GM18508 (cell line): ENCODE measurements around the gene MVB12B.
"Not testable (repeated sequence)": the region's sequence is repeated elsewhere in the genome, so short reads cannot be mapped to it uniquely, and the experiment has no call there.

Experiments used
- ATAC-seq: cut with Tn5 transposase; IDR thresholded peaks from one replicate; pipeline ENCODE4 v1.9.1; 2021; ENCODE audit warnings: moderate number of reproducible peaks; ENCODE audit not compliant: insufficient read depth, unreplicated experiment

MVB12B gene

GRCh38 chr9:126524353-126525077 lies 197.9 kb downstream of the MVB12B start:
- ATAC-seq: no peak

- no peak for ATAC-seq
Measured at GRCh38 chr9:126526218-126527108, 199.8 kb downstream of the MVB12B start.

- no peak for ATAC-seq
Measured at GRCh38 chr9:126527109-126527825, 200.6 kb downstream of the MVB12B start.

- ATAC-seq: no peak
Measured at GRCh38 chr9:126528111-126528510, 201.5 kb downstream of the MVB12B start.

- no peak for ATAC-seq
Measured at GRCh38 chr9:126528915-126529314, 202.3 kb downstream of the MVB12B start.

GRCh38 chr9:126531035-126531571 lies 204.5 kb downstream of the MVB12B start:
- ATAC-seq: no peak

GRCh38 chr9:126531591-126531990 lies 205.0 kb downstream of the MVB12B start:
- ATAC-seq: no peak

GRCh38 chr9:126532019-126532462 lies 205.4 kb downstream of the MVB12B start:
- no peak for ATAC-seq

GRCh38 chr9:126532489-126532888 lies 205.9 kb downstream of the MVB12B start:
- no peak for ATAC-seq

- ATAC-seq: no peak
Measured at GRCh38 chr9:126532951-126533925, 206.6 kb downstream of the MVB12B start.

GRCh38 chr9:126533926-126534310 lies 207.3 kb downstream of the MVB12B start:
- ATAC-seq: no peak

GRCh38 chr9:126534431-126535186 lies 208.0 kb downstream of the MVB12B start:
- ATAC-seq: no peak

GRCh38 chr9:126536131-126536530 lies 209.5 kb downstream of the MVB12B start:
- no peak for ATAC-seq

- no peak for ATAC-seq
Measured at GRCh38 chr9:126536841-126537465, 210.3 kb downstream of the MVB12B start.

GRCh38 chr9:126538550-126538949 lies 211.9 kb downstream of the MVB12B start:
- no peak for ATAC-seq

- ATAC-seq: not testable (repeated sequence)
Measured at GRCh38 chr9:126540398-126540797, 213.8 kb downstream of the MVB12B start.

GRCh38 chr9:126543490-126543889 lies 216.9 kb downstream of the MVB12B start:
- ATAC-seq: no peak

GRCh38 chr9:126545106-126545505 lies 218.5 kb downstream of the MVB12B start:
- no peak for ATAC-seq
